A549 (cell line): ENCODE data around the gene TMEM140. TPM values are rescaled to one million over a fixed set of nuclear protein-coding genes. Genes with fewer than 3 reads are reported as not detected.

Source experiments
- ATAC-seq, 2 experiments: fragments of 200-7000 bp in 1 of 2; fragments of >200 bp in 1 of 2; cut with Nextera tagmentation in 1 of 2; cut with Tn5 transposase in 1 of 2; 3 replicates each; pipeline versions ENCODE4 v1.8.0 to v1.9.1; 2018 to 2020; ENCODE audit warnings: mild to moderate bottlenecking in 1 of 2, moderate library complexity in 1 of 2
- CTCF ChIA-PET: fragments of 300-600 bp; sonication (Branson Sonifier 250); formaldehyde crosslinking; extraction: SDS; loops from one replicate; lab custom pipeline; 2021; ENCODE audit warnings: antibody characterized with exemption, inconsistent platforms; lab: Yijun Ruan, JAX
- POLR2A ChIA-PET: fragments of 350-600 bp; formaldehyde crosslinking; extraction: SDS; loops from one replicate; lab custom pipeline; 2021; ENCODE audit warnings: antibody characterized with exemption, inconsistent platforms; lab: Yijun Ruan, JAX
- DNase-seq, 2 experiments: peaks; one replicate each; pipeline versions ENCODE4 v3.0.0 to v3.0.0-alpha.2; 2011 to 2016; ENCODE audit warnings: low read depth in 1 of 2, low spot score in 1 of 2
- FAIRE-seq: peaks from 2 replicates; lab custom pipeline; 2011; peaks lifted over from hg19 to GRCh38; lab: Jason Lieb, UNC
- H3K27ac ChIP-seq, 2 experiments: fragments of >200 bp; sonication (Bioruptor Twin); formaldehyde crosslinking; 3 replicates each; pipeline ENCODE4 v1.5.1; 2016 to 2017
- H3K4me1 ChIP-seq: fragments of >200 bp; sonication (Bioruptor Twin); formaldehyde crosslinking; 3 replicates; pipeline ENCODE4 v1.6.1; 2016
- H3K4me2 ChIP-seq: fragments of >200 bp; sonication (Bioruptor Twin); formaldehyde crosslinking; 3 replicates; pipeline ENCODE4 v1.6.1; 2016
- H3K4me3 ChIP-seq: fragments of >200 bp; sonication (Bioruptor Twin); formaldehyde crosslinking; 3 replicates; pipeline ENCODE4 v1.5.1; 2016
- H3K9me3 ChIP-seq: fragments of >200 bp; sonication (Bioruptor Twin); formaldehyde crosslinking; 3 replicates; pipeline ENCODE4 v1.6.1; 2016
- CHD2 ChIP-seq: fragments of 150-350 bp; IDR thresholded peaks from 2 replicates; pipeline ENCODE4 v1.6.1; 2014; ENCODE audit warnings: low read length; ENCODE audit not compliant: partially characterized antibody
- CHD4 ChIP-seq: fragments of 200-600 bp; sonication (generic); IDR thresholded peaks from 2 replicates; pipeline ENCODE4 v1.6.1; 2016; ENCODE audit warnings: antibody characterized with exemption, mild to moderate bottlenecking, borderline replicate concordance
- EHMT2 ChIP-seq: fragments of 200-600 bp; sonication (generic); IDR thresholded peaks from 2 replicates; pipeline ENCODE4 v1.6.1; 2016; ENCODE audit warnings: antibody characterized with exemption, low read depth, mild to moderate bottlenecking, moderate library complexity
- FOXS1 ChIP-seq: fragments of 250-450 bp; sonication (Bioruptor Pico); IDR thresholded peaks from 2 replicates; pipeline ENCODE4 v1.5.0; 2020; ENCODE audit warnings: mild to moderate bottlenecking, moderate library complexity
- HEYL ChIP-seq: fragments of 250-450 bp; sonication (Bioruptor Pico); IDR thresholded peaks from 2 replicates; pipeline ENCODE4 v1.8.0; 2021; ENCODE audit warnings: mild to moderate bottlenecking, moderate library complexity
- HOXA7 ChIP-seq: fragments of 250-450 bp; sonication (Bioruptor Pico); IDR thresholded peaks from 2 replicates; pipeline ENCODE4 v1.5.0; 2020; ENCODE audit warnings: mild to moderate bottlenecking, moderate library complexity
- HOXB13 ChIP-seq: fragments of 250-450 bp; sonication (Bioruptor Pico); IDR thresholded peaks from 2 replicates; pipeline ENCODE4 v1.5.0; 2020; ENCODE audit warnings: low read depth, mild to moderate bottlenecking, moderate library complexity
- JUNB ChIP-seq: fragments of >200 bp; sonication (Bioruptor Twin); formaldehyde crosslinking; IDR thresholded peaks from 2 replicates; pipeline ENCODE4 v1.6.1; 2016
- MAFK ChIP-seq: fragments of 450-650 bp; IDR thresholded peaks from 2 replicates; pipeline ENCODE4 v1.6.1; 2014; ENCODE audit not compliant: partially characterized antibody
- MYC ChIP-seq: IDR thresholded peaks from 2 replicates; pipeline ENCODE4 v1.6.1; 2012; ENCODE audit warnings: mild to moderate bottlenecking, inconsistent platforms, low read length, improper control_type of control experiment, borderline replicate concordance
- NPAS2 ChIP-seq: fragments of 250-450 bp; sonication (Bioruptor Pico); IDR thresholded peaks from 2 replicates; pipeline ENCODE4 v1.8.0; 2022; ENCODE audit warnings: mild to moderate bottlenecking, moderate library complexity, borderline replicate concordance
- PHF8 ChIP-seq: fragments of 200-600 bp; sonication (generic); IDR thresholded peaks from 2 replicates; pipeline ENCODE4 v1.6.1; 2016; ENCODE audit warnings: low read depth, mild to moderate bottlenecking, antibody characterized with exemption, moderate library complexity, borderline replicate concordance
- ZSCAN20 ChIP-seq: fragments of 250-450 bp; sonication (Bioruptor Pico); IDR thresholded peaks from 2 replicates; pipeline ENCODE4 v1.8.0; 2022; ENCODE audit warnings: mild to moderate bottlenecking, moderate library complexity
- WGBS: methylation state at CpG from one replicate; pipeline ENCODE4 v1.1.6; 2017; ENCODE audit errors: missing lambda C conversion rate; 5-methylcytosine and 5-hydroxymethylcytosine counted together
- polyA plus RNA-seq, 4 experiments: library from polyadenylated mRNA; depleted of rRNA in 3 of 4; stranded (reverse); fragments of >200 nt; fragmentation: RNase III in 1 of 4; extraction: RNeasy Plus Mini Kit Qiagen cat#74134 plus additional on column Dnase treatment in 1 of 4; gene quantifications; 2 replicates in 3 of 4; 3 replicates in 1 of 4; pipeline ENCODE4 v1.2.3, GENCODE V29; 2011 to 2017
- TF ChIP-seq, protein P1 (sequence below): IDR thresholded peaks from 2 replicates; pipeline ENCODE4 v1.6.1; 2012
- TF ChIP-seq, protein P2 (sequence below): fragments of >200 bp; sonication (Bioruptor Twin); formaldehyde crosslinking; IDR thresholded peaks from 2 replicates; pipeline ENCODE4 v1.6.1; 2016
- TF ChIP-seq, protein P3 (sequence below): fragments of 250-450 bp; sonication (Bioruptor Pico); IDR thresholded peaks from 2 replicates; pipeline ENCODE4 v1.5.0; 2021; ENCODE audit warnings: mild to moderate bottlenecking, moderate library complexity, borderline replicate concordance
- TF ChIP-seq, protein P4 (sequence below): fragments of >200 bp; sonication (Bioruptor Twin); formaldehyde crosslinking; IDR thresholded peaks from 3 replicates; pipeline ENCODE4 v1.5.1; 2016
- TF ChIP-seq, protein P5 (sequence below): fragments of >200 bp; sonication (Bioruptor Twin); formaldehyde crosslinking; IDR thresholded peaks from 3 replicates; pipeline ENCODE4 v1.6.1; 2016

TMEM140 gene
- polyA plus RNA-seq, 2 of the 4 experiments (the other 2 are of a cell fraction): 0.72 to 0.87 TPM

DNA sequence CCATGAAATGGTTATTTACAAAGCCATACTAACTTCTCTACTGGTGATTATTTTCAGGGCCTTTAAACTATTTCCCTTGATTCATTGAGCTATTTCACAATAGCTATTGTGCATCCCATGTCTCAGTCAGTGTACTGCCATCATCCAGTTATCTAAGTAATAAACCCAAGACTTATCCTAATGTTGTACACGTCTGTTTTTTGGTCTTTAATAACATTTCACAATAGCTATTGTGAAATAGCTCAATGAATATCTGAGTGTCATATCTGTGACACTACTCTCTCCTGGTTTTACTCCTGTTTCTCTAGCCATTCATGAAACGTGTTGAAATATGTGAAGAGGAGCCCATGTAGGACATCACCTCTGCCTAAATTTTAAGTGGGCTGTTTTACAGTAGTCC lies 36.5 kb upstream of the TMEM140 start (continued):
- TF ChIP-seq, protein P1, sequence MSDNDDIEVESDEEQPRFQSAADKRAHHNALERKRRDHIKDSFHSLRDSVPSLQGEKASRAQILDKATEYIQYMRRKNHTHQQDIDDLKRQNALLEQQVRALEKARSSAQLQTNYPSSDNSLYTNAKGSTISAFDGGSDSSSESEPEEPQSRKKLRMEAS: no peak
- TF ChIP-seq, protein P2, sequence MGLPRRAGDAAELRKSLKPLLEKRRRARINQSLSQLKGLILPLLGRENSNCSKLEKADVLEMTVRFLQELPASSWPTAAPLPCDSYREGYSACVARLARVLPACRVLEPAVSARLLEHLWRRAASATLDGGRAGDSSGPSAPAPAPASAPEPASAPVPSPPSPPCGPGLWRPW: no peak
- TF ChIP-seq PHF8 (no peak), MAFK (no peak), CHD4 (no peak), MYC (no peak), HOXA7 (CRISPR knock-in tag) (no peak), JUNB (no peak)

DNA sequence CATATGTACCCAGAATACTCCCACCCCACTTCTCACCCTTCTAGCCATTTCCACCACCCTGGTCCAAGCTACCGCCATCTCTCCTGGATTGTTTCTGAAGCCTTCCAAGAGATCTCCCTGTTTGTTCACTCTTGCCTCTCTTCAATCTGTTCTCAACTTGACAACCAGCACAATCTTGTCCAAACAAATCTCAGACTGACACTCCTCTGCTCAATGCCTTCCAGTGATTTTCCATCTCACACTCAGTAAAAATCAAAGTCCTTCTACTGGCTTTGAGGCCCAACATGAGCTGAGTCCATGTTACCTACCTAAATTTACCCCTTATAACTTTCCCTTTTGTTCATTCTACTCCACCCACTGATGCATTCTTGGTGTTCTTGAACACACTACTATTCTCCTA lies 33.2 kb upstream of the TMEM140 start:
- POLR2A ChIA-PET: no interaction called here

DNA sequence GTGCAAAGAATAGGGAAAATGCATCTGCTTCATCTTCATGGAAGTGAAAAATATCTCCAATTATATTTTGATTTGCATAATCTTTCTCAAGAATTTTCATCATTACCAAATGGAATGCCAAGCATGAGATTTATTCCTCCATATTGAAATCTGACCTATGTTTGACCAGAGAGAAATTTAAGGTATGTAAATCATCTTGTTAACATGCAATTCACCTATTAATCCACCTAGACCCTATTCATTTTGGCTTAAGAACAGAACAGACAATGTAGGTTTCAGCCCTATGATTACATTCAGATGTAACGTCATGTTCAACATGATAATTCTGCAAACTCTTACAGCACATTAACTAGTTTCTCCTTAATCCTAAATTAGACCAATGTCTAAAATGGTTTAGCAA lies 30.8 kb upstream of the TMEM140 start:
- DNase-seq (no peak), FAIRE-seq (no peak), ATAC-seq (no peak)
- Histone ChIP-seq H3K4me1 (no peaks in the 10 kb centered on the region), H3K27ac (no peak overlapping the region), H3K9me3 (peaks cover 3% of the 10 kb centered on the region; the same call in 1 of the 3 replicates), H3K4me3 (no peak overlapping the region), H3K4me2 (no peak overlapping the region)
- ChIA-PET POLR2A (no interaction called here), CTCF (no interaction called here)
- 48% methylated on average over 1 of the region's 1 CpG for WGBS
- no peak for TF ChIP-seq HEYL (CRISPR knock-in tag)
- no peak for TF ChIP-seq CHD2
- TF ChIP-seq NPAS2 (CRISPR knock-in tag): no peak
- TF ChIP-seq, protein P3, sequence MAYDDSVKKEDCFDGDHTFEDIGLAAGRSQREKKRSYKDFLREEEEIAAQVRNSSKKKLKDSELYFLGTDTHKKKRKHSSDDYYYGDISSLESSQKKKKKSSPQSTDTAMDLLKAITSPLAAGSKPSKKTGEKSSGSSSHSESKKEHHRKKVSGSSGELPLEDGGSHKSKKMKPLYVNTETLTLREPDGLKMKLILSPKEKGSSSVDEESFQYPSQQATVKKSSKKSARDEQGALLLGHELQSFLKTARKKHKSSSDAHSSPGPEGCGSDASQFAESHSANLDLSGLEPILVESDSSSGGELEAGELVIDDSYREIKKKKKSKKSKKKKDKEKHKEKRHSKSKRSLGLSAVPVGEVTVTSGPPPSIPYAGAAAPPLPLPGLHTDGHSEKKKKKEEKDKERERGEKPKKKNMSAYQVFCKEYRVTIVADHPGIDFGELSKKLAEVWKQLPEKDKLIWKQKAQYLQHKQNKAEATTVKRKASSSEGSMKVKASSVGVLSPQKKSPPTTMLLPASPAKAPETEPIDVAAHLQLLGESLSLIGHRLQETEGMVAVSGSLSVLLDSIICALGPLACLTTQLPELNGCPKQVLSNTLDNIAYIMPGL: no peak
- no peak for TF ChIP-seq HOXB13 (CRISPR knock-in tag)
- TF ChIP-seq, protein P4, sequence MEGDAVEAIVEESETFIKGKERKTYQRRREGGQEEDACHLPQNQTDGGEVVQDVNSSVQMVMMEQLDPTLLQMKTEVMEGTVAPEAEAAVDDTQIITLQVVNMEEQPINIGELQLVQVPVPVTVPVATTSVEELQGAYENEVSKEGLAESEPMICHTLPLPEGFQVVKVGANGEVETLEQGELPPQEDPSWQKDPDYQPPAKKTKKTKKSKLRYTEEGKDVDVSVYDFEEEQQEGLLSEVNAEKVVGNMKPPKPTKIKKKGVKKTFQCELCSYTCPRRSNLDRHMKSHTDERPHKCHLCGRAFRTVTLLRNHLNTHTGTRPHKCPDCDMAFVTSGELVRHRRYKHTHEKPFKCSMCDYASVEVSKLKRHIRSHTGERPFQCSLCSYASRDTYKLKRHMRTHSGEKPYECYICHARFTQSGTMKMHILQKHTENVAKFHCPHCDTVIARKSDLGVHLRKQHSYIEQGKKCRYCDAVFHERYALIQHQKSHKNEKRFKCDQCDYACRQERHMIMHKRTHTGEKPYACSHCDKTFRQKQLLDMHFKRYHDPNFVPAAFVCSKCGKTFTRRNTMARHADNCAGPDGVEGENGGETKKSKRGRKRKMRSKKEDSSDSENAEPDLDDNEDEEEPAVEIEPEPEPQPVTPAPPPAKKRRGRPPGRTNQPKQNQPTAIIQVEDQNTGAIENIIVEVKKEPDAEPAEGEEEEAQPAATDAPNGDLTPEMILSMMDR: no peak
- TF ChIP-seq, protein P5, sequence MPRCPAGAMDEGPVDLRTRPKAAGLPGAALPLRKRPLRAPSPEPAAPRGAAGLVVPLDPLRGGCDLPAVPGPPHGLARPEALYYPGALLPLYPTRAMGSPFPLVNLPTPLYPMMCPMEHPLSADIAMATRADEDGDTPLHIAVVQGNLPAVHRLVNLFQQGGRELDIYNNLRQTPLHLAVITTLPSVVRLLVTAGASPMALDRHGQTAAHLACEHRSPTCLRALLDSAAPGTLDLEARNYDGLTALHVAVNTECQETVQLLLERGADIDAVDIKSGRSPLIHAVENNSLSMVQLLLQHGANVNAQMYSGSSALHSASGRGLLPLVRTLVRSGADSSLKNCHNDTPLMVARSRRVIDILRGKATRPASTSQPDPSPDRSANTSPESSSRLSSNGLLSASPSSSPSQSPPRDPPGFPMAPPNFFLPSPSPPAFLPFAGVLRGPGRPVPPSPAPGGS: no peak
- TF ChIP-seq, all 56 proteins: peak for 0

More for the DNA sequence above, 33.2 kb upstream of the TMEM140 start:
- WGBS: 89% methylated on average over 1 of the region's 1 CpG
- no peaks in the 10 kb centered on the region for H3K4me1 ChIP-seq
- CTCF ChIA-PET: no interaction called here
- no peak overlapping the region for H3K4me2 ChIP-seq
- DNase-seq: no peak
- no peak for ATAC-seq
- no peaks in the 10 kb centered on the region for H3K9me3 ChIP-seq
- no peak overlapping the region for H3K27ac ChIP-seq
- no peak overlapping the region for H3K4me3 ChIP-seq
- TF ChIP-seq ZSCAN20 (CRISPR knock-in tag): no peak
- TF ChIP-seq FOXS1 (CRISPR knock-in tag): no peak
- TF ChIP-seq EHMT2: no peak
- FAIRE-seq: peak; percentile 7
